Measurements from ENCODE around the gene GPC5.

DNA sequence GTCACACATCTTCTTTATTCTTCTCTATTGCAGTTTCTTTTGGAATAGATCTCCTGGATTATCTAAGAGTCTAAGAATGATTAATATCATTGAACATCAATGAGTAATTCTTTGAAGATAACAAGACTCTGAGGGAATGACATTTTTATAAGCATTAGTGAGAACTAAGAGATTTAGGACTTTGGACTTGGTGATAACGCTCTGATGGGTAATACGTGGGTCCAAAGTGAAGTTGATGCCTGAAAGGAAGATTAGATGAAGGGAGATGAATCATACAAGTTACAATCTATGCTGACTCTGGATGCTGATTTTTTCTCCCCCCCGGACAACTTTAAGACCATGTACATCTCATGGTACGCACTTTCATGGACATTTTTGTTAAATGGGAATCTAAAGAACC, 364.5 kb downstream of the GPC5 start:
- TF ChIP-seq, protein P1, sequence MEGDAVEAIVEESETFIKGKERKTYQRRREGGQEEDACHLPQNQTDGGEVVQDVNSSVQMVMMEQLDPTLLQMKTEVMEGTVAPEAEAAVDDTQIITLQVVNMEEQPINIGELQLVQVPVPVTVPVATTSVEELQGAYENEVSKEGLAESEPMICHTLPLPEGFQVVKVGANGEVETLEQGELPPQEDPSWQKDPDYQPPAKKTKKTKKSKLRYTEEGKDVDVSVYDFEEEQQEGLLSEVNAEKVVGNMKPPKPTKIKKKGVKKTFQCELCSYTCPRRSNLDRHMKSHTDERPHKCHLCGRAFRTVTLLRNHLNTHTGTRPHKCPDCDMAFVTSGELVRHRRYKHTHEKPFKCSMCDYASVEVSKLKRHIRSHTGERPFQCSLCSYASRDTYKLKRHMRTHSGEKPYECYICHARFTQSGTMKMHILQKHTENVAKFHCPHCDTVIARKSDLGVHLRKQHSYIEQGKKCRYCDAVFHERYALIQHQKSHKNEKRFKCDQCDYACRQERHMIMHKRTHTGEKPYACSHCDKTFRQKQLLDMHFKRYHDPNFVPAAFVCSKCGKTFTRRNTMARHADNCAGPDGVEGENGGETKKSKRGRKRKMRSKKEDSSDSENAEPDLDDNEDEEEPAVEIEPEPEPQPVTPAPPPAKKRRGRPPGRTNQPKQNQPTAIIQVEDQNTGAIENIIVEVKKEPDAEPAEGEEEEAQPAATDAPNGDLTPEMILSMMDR (IDR thresholded peaks at IDR 0.05): no peak
- no peak for TF ChIP-seq POLR2A (IDR thresholded peaks at IDR 0.05)
